ENCODE data around the gene GNG14. TPM values are rescaled to one million over a fixed set of nuclear protein-coding genes. Genes with fewer than 3 reads are reported as not detected.
"Not testable (repeated sequence)": the region's sequence is repeated elsewhere in the genome, so short reads cannot be mapped to it uniquely, and the experiment has no call there.

GNG14 gene
- total RNA-seq, 2 experiments from 2014 or later: not detected

DNA sequence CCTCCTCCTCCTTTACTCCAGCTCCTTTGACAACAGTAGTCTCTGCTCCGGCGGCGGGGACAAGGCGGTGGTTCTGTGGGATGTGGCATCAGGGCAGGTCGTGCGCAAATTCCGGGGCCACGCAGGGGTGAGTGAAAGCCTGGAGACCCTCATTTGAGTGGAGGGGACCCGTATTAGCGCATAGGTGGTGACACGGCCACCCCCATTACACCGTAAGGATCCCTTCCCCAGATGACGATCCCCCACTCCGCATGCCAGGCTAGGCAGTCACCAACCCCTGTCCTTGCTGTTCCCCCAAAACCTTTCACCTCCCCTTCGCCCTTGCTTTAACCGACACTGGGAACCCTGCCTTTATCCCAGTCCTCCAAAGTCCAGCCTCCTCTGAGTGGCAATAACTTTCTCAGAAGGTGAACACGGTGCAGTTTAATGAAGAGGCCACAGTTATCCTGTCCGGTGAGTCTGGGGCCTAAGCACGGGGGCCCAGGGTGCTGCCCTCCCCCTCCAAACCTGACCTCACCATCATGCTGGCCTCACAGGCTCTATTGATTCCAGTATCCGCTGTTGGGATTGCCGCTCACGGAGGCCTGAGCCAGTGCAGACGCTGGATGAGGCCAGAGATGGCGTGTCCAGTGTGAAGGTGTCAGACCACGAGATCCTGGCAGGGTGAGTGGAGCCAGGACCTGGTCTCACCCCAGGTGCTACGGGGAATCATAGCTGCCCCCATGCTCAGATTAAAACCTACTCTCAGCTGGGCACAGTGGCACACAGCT is 17.5 kb upstream of the GNG14 start:
- POLR2A ChIA-PET: interaction anchor here (0.6 to 2.2 kb wide), 4 partner anchors 9 to 118 kb away, joined by 3 to 19 read pairs (median 4); partner anchors contain the start of gene DHPS
- peak overlapping the region; percentile 99 for H3K4me3 Mint-ChIP-seq
- H3K27ac Mint-ChIP-seq: peak overlapping the region; percentile 100
- ATAC-seq (ENCODE audit: low read depth): no peak
- H3K4me1 Mint-ChIP-seq: peaks cover 31% of the 10 kb centered on the region
- peaks cover 9% of the 10 kb centered on the region for H3K36me3 Mint-ChIP-seq
- H3K9me3 Mint-ChIP-seq: no peaks in the 10 kb centered on the region
- no peaks in the 10 kb centered on the region for H3K27me3 Mint-ChIP-seq
- DNase-seq: no peak

DNA sequence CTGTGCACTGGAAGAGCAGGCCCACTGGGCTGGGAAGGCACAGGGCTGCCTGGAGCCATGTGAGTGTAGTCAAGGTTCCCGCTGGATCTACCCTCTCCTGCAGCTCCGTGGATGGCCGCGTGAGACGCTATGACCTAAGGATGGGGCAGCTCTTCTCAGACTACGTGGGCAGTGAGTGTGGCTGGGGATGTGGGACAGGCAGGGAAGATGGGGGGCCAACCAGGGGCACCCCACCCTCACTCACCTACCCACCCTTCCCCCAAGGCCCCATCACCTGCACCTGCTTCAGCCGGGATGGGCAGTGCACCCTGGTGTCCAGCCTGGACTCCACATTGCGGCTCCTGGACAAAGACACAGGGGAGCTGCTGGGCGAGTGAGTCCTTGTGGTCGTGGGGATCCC is 15.1 kb upstream of the GNG14 start:
- Mint-ChIP-seq H3K27ac (no peak overlapping the region), H3K36me3 (peaks cover 20% of the 10 kb centered on the region), H3K4me1 (peaks cover 26% of the 10 kb centered on the region), H3K4me3 (no peak overlapping the region), H3K9me3 (no peaks in the 10 kb centered on the region), H3K27me3 (no peaks in the 10 kb centered on the region)
- POLR2A ChIA-PET: interaction anchor here (1.0 kb wide), 2 partner anchors 9 to 33 kb away, joined by 3 to 4 read pairs; partner anchors contain the start of gene DHPS
- ATAC-seq (ENCODE audit: low read depth): no peak
- DNase-seq: no peak

DNA sequence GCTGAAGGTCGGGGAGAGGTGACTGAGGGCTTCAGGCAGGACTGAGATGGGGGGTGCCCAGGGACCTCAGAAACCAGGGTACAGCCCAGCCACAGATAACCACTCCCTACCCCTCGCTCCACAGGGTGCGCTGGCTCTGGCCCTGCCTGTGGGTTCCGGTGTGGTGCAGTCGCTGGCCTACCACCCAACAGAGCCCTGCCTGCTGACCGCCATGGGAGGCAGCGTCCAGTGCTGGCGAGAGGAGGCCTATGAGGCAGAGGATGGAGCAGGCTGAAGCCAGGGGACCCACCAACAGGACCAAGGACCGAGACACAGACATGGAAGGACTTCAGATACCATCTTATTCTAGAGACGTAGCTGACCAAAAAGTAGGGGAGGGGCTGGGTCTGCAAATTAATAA is 12.4 kb upstream of the GNG14 start:
- Mint-ChIP-seq H3K4me3 (no peak overlapping the region), H3K27ac (no peak overlapping the region), H3K27me3 (no peaks in the 10 kb centered on the region), H3K36me3 (peaks cover 27% of the 10 kb centered on the region), H3K9me3 (no peaks in the 10 kb centered on the region), H3K4me1 (peaks cover 20% of the 10 kb centered on the region)
- ATAC-seq (ENCODE audit: low read depth) (no peak), DNase-seq (no peak)
- POLR2A ChIA-PET: interaction anchor here (1.6 kb wide), 1 partner anchor 111 kb away, joined by 4 read pairs; no protein-coding TSS in a partner anchor

GRCh38 chr19:12675940-12676339 is 11.9 kb upstream of the GNG14 start:
- Mint-ChIP-seq H3K4me1 (peaks cover 19% of the 10 kb centered on the region), H3K4me3 (no peak overlapping the region), H3K36me3 (peaks cover 28% of the 10 kb centered on the region), H3K27me3 (no peaks in the 10 kb centered on the region), H3K9me3 (no peaks in the 10 kb centered on the region), H3K27ac (no peak overlapping the region)
- DNase-seq: no peak
- ATAC-seq (ENCODE audit: low read depth): no peak
- POLR2A ChIA-PET: interaction anchor here (0.6 to 1.6 kb wide), 3 partner anchors 8 to 290 kb away, joined by 4 read pairs; no protein-coding TSS in a partner anchor

GRCh38 chr19:12676384-12676792 is 11.4 kb upstream of the GNG14 start:
- peaks cover 22% of the 10 kb centered on the region for H3K4me1 Mint-ChIP-seq
- H3K36me3 Mint-ChIP-seq: peaks cover 31% of the 10 kb centered on the region
- ATAC-seq (ENCODE audit: low read depth) (peak; percentile 49), DNase-seq (peak; percentile 88)
- H3K27ac Mint-ChIP-seq: peak overlapping the region; percentile 69
- no peak overlapping the region for H3K4me3 Mint-ChIP-seq
- no peaks in the 10 kb centered on the region for H3K9me3 Mint-ChIP-seq
- POLR2A ChIA-PET: interaction anchor here (0.6 to 1.6 kb wide), 3 partner anchors 8 to 290 kb away, joined by 4 read pairs; no protein-coding TSS in a partner anchor
- H3K27me3 Mint-ChIP-seq: no peaks in the 10 kb centered on the region

DNA sequence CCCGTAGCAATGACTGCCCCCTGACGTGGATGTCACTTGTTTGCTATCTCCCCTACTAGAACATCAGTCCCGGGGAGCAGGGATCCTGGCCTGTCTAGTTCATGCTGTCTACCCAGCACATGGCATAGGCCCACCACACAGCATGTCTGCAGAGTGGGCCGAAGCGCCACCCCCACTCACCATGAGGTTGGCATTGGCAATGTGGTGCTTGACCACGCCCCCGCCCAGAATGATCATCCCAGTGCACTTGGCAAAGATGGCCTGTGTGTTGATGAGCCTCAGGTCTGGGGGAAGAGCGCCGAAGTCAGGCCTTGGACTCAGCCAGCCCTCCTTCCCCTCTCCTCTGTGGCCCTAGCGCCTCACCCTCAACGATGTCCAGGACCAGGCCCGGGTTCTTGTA is 10.9 kb upstream of the GNG14 start:
- ATAC-seq (ENCODE audit: low read depth) (no peak), DNase-seq (no peak)
- no peak overlapping the region for H3K27ac Mint-ChIP-seq
- no peaks in the 10 kb centered on the region for H3K27me3 Mint-ChIP-seq
- no peaks in the 10 kb centered on the region for H3K9me3 Mint-ChIP-seq
- POLR2A ChIA-PET: interaction anchor here (1.1 to 2.4 kb wide), 3 partner anchors 9 to 112 kb away, joined by 4 to 7 read pairs (median 4); partner anchors contain the start of gene FBXW9
- peaks cover 21% of the 10 kb centered on the region for H3K4me1 Mint-ChIP-seq
- no peak overlapping the region for H3K4me3 Mint-ChIP-seq
- H3K36me3 Mint-ChIP-seq: peaks cover 30% of the 10 kb centered on the region

DNA sequence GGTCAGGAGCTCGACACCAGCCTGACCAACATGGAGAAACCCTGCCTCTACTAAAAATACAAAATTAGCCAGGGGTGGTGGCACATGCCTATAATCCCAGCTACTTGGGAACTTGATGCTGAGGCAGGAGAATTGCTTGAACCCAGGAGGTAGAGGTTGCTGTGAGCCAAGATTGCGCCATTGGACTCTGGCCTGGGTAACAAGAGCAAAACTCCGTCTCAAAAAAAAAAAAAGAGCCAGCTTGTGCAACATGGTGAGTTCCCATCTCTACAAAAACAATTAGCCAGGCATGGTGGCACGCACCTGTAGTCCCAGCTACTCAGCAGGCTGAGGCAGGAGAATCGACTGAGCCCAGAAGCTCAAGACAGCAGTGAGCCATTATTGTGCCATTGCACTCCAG is 9.8 kb upstream of the GNG14 start:
- H3K27ac Mint-ChIP-seq: not testable (repeated sequence)

DNA sequence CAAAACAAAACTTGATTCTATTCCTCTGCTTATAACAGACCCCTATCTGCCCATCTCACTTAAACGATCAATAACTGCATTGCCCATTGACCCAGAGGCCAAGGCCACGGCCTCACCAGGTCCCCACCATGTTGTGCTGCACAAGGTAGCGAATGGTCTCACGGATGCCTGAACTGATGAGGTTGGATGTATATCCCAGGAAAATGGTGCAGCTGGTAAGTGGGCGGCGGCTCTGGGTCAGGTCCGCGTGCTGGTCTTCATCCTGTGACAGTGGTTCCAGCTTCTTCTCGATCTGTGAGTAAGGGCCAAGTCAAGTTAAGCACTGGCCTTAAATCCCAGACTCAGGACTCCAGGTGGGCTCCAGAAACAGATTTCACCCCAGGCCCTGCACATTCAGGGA is 7.8 kb upstream of the GNG14 start:
- no peaks in the 10 kb centered on the region for H3K27me3 Mint-ChIP-seq
- peaks cover 18% of the 10 kb centered on the region for H3K4me1 Mint-ChIP-seq
- H3K9me3 Mint-ChIP-seq: no peaks in the 10 kb centered on the region
- DNase-seq (no peak), ATAC-seq (ENCODE audit: low read depth) (no peak)
- POLR2A ChIA-PET: no interaction called here
- no peak overlapping the region for H3K27ac Mint-ChIP-seq
- H3K36me3 Mint-ChIP-seq: peaks cover 25% of the 10 kb centered on the region
- H3K4me3 Mint-ChIP-seq: peak overlapping the region; percentile 89

More for the DNA sequence above, 9.8 kb upstream of the GNG14 start:
- not testable (repeated sequence) for H3K4me3 Mint-ChIP-seq; DNase-seq; H3K27me3 Mint-ChIP-seq; H3K9me3 Mint-ChIP-seq; ATAC-seq (ENCODE audit: low read depth)
- H3K36me3 Mint-ChIP-seq: peaks cover 28% of the 10 kb centered on the region
- POLR2A ChIA-PET: interaction anchor here (0.6 to 2.4 kb wide), 5 partner anchors 13 to 115 kb away, joined by 3 to 7 read pairs (median 3); partner anchors contain the start of gene FBXW9
- peaks cover 18% of the 10 kb centered on the region for H3K4me1 Mint-ChIP-seq

DNA sequence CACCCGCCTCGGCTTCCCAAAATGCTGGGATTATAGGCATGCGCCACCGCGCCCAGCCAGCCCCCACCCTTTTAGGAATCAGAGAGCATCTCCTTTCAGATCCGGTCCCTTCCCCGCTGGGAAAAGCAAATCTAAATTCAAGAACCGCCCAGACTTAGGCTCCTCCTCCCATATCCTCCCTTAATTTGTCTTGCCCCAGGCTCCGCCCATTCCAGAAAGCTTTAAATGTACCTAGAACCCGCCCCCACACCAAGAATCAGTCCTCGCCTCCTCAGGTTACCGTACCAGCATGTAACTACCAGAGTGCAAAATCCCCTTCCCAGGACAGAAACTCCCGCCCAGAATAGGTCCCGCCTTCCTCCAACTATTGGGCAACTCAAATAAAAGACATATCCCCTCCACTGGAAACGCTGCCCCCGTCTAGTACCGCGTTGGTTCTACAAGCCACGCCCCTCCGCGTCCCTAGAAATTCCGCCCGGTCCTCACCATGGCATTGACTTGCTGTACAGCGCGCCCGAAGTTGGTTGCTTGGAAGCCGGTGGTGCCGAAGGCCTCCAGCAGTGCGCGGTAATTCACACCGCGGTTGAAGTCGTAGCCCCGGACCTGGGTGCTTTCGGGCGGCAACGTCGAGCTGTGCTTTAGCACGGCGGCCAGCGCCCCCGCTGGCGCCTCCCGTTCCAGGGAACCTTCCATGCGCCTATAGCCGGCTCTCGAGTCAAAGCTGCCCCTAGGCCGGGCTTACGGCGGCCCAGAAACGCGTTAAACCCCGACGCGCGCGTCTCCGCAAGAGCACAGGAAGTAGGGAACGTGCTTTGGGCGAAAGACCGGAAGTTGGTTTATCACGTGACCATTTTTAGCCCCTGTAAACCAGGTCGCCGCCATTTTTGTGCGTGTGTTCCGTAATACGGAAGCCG is 6.5 kb upstream of the GNG14 start, which contains the start of gene DHPS:
Gene DHPS (minus strand): TSS at position 807 of the 914 bp plus-strand sequence. CDS start 114 bp downstream, at position 693.
- Mint-ChIP-seq H3K27me3 (no peaks in the 10 kb centered on the region), H3K9me3 (no peaks in the 10 kb centered on the region), H3K4me3 (peak within 1 kb of the TSS; percentile 89), H3K27ac (peak within 1 kb of the TSS; percentile 89), H3K4me1 (peaks cover 17% of the 10 kb centered on the region), H3K36me3 (peaks cover 20% of the 10 kb centered on the region)
- DNase-seq: peak; percentile 82
- POLR2A ChIA-PET: interaction anchor here (0.6 to 2.7 kb wide), 16 partner anchors 9 to 1122 kb away, joined by 3 to 25 read pairs (median 6); partner anchors contain the start of genes FBXW9, GET3, JUNB and RNASEH2A
- ATAC-seq (ENCODE audit: low read depth): peak; percentile 75

GRCh38 chr19:12685831-12686230 is 2.0 kb upstream of the GNG14 start:
- Mint-ChIP-seq H3K27ac (no peak overlapping the region), H3K4me3 (no peak overlapping the region)
- POLR2A ChIA-PET: interaction anchor here (0.9 kb wide), 1 partner anchor 10 kb away, joined by 6 read pairs; the partner anchor contains the start of gene FBXW9

GRCh38 chr19:12689012-12689411 is 1.2 kb downstream of the GNG14 start:
- Mint-ChIP-seq H3K4me1 (no peaks in the 10 kb centered on the region), H3K9me3 (no peaks in the 10 kb centered on the region), H3K36me3 (no peaks in the 10 kb centered on the region), H3K27me3 (no peaks in the 10 kb centered on the region), H3K27ac (no peak overlapping the region), H3K4me3 (no peak overlapping the region)
- ATAC-seq (ENCODE audit: low read depth) (no peak), DNase-seq (no peak)
- POLR2A ChIA-PET: no interaction called here

More at GRCh38 chr19:12685831-12686230, 2.0 kb upstream of the GNG14 start:
- no peaks in the 10 kb centered on the region for H3K9me3 Mint-ChIP-seq
- DNase-seq: no peak
- H3K36me3 Mint-ChIP-seq: peaks cover 4% of the 10 kb centered on the region
- no peaks in the 10 kb centered on the region for H3K27me3 Mint-ChIP-seq
- ATAC-seq (ENCODE audit: low read depth): no peak
- peaks cover 4% of the 10 kb centered on the region for H3K4me1 Mint-ChIP-seq

DNA sequence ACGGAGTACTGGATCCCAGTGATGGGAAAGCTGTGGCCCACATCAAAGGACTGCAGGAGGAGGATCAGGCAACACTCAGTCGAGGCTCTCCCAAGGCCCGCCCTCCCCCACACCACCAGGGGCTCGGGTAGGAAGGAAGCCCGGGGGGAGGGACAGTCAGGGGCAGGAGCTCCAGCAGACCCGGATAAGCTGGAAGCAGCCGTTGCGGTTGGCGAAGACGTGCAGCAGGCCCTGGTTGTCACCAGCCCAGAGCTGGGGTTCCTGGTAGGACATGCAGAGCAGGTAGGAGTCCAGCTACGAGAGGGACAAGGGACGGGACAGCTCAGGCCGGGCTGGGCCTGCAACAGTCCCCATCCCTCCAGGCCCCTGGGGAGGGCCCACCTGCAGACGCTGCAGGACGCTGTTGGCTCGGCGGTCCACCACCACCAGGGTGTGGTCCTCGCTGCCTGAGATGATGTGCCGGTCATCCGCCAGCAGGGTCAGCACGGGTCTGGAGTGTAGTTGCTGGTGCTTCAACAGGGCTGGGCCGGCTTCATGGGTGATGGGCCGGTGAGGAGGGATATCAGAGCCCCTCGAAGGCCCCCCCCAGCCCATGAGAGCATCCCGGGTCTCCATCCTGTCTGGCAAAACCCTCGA is 1.9 kb downstream of the GNG14 start:
- ATAC-seq (ENCODE audit: low read depth): no peak
- Mint-ChIP-seq H3K36me3 (no peaks in the 10 kb centered on the region), H3K27ac (no peak overlapping the region), H3K27me3 (no peaks in the 10 kb centered on the region), H3K4me3 (no peak overlapping the region), H3K4me1 (no peaks in the 10 kb centered on the region), H3K9me3 (no peaks in the 10 kb centered on the region)
- DNase-seq: no peak
- POLR2A ChIA-PET: no interaction called here
